Raji (cell line): ENCODE measurements around the gene METTL21C.

ENCODE experiments used
- POLR2A ChIP-seq: IDR thresholded peaks from 2 replicates; pipeline ENCODE4 v1.6.1; 2011; ENCODE audit warnings: low read depth, low read length, control low read depth; ENCODE audit not compliant: insufficient read depth

METTL21C gene

DNA sequence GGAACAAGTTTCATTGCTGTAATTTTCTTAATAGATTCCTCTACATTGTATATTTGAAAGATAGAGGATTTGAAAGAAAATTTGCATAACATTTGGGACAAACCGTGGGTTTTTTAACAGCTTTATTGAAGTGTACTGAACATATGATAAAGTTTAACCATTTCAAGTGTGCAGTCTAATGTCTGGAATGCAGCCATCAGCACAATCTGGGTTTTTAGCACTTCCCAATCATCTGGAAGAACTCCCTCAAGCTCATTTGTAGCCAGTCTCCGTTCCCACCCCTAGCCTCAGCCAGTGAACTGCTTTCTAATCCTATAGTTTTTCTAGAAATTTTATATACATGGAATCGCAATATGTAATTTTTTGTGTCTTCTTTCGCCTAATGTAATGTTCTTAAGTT is 12.6 kb downstream of the METTL21C start:
- TF ChIP-seq POLR2A = no peak

DNA sequence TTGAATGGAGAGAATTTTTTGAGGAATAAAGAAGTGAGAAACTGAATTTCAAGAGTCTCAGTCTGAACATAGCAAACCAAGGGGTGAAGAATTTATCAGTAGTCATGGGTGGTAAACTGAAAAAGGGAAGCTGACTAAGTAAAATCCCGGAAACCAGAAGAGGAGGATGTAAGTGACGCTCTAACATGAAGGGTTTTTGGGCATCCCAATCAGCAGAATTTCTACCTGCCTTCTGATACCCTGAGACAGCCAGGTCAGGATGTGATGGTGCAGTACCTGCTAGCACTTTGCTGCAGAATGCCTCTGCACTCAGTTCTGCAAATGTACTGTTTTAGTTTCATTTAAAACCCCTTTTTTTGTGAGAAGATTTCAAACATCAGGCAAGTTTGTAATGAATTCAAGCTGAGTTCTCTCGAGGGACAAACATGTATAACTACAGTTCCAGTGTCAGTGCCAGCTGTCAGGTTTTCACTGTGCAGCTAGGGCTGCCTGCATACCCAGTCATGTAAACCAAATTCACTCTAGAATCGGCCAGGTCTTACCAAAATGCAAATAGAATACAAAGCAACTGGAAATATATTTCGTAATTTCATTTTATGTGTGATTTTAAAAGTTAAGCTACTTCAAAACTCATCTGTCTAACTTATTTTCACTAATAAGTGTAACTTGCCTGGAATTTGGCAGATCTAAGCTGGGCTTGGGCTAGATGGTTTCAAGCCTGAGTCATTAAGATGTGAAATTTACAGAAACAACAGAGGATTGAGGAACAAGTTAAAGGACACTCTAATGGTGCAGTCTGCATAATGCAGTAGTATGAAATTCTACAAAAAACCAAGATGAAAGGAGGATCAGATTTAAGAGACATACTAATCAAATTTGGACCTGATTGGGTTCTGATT is 13.8 kb downstream of the METTL21C start:
- TF ChIP-seq POLR2A = no peak

DNA sequence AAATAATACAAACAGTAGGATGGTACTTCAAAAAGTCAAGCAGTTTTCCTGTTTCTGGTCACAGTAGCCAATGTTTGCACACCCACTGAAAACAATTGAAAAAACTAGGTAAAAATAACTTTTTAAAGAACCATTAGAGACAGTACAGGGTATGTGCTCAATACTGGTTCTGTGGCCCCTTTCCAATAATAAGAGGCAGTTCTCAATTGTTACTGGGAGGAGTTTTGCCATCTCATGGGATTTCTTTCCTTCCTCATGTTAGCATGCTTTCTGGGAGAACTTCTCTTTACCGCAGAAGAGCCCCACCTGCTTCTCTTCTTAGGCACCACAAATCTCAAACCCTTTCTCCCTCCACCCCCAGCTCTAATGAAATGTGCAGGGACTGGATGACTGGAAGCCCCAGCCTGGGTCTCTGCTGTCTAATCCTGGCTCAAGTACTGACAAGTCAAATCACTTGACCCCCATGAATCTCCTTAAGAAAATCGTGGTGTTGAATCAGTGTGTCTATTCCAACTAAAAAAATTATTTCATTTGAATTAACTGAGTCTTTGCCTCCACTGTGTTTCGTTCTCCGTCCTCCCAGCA is 14.6 kb downstream of the METTL21C start:
- TF ChIP-seq POLR2A = no peak

DNA sequence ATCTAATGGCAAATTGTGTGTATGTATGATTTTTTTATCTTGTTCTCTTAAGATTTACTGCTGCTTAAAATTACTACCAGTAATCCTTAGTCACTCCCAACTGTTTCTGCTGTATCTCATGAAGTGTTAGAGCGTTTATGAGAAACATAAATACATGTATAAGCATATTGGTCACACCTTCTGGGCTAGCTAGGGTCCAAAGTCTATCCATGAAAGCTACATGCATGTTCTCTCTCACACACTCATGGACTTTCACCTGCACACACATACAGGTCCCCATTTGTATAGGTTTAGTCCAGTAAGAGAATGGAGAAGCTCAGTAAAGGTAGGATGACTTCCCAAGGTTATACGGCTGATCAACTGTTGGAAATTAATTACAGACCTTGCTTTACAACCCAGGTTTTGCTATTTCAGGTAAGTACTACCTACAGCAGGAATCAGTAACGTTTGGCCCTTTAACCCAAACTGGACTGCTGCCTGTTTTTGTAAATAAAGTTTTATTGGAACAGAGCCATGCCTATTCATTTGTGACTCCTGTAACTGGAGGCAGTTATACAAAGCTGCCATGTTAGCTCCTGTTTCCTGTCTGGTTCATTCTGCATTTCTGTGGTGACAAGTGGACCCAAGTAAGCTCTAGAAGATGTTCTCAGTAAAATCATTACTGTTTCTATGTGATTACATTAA is 15.3 kb downstream of the METTL21C start:
- TF ChIP-seq POLR2A = no peak

DNA sequence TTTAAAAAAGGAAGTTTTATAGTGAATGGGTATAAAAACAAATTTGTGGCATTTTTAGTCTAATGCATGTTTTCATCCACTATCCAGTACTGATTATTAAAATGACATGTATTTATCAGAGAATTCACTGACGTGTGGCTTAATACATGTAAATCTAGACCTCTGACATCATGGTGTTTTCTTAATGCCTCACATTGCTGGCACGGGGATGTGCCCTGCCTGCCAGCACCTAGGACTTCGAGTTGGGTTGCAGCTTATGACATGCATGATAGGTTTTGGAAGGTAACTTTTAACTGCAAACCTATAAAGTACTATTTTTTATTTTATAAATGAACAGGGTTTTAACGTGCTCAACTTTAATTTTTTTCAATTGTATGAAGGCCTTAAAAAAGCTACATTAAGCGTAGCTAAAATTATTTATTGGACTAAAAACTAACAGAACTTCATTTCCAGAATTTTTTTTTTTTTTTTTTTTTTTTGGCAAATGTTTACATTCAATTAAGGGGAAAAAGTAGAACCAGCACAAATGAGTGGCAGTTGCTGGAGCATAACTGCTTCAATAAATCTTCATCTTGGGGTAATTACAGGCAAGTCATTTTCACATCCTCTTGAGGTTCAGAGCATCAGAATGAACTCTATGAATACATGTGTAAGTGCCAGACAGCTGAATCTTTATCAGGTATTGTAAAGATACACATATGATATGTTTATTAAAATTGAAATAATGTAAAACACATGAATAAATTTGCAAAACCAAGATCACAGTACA is 16.3 kb downstream of the METTL21C start:
- TF ChIP-seq POLR2A = no peak

DNA sequence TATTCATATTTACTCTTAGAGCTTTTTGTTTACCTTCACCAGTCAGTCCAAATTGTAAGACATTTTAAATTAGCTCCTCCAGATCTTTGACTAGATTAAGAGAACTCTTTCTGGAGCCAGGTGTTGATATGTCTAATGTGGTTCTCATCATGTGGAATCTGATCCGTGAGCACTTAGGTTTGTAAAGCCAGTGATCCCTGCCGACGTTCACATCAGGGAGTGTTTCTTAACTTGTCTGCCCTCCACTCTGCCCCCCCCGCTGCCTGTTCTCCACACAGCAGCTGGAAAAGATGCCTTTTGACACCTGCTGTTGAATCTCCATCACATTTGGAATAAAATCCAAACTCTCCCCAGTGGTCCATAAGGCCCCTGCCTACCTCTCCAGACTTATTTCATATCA is 17.7 kb downstream of the METTL21C start:
- no peak for TF ChIP-seq POLR2A

DNA sequence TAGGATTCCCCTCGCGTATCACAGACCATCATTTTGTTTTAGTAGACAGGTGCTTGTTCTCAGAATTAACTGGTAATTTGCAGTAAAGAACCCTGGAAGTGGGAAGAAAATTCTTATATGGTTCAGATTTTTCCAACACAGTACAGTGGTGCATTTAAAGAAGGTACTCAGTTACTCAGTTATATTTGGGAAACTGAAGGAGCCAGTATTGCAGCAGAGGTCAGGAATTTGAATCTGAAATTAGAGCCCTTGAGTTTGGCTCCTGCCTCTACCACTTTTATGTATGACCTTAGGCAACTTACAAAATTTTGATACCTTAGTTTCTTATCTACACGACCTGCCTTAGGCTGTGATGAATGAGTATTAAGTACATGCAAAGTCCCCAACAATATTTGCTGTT is 19.7 kb downstream of the METTL21C start:
- TF ChIP-seq POLR2A = no peak

DNA sequence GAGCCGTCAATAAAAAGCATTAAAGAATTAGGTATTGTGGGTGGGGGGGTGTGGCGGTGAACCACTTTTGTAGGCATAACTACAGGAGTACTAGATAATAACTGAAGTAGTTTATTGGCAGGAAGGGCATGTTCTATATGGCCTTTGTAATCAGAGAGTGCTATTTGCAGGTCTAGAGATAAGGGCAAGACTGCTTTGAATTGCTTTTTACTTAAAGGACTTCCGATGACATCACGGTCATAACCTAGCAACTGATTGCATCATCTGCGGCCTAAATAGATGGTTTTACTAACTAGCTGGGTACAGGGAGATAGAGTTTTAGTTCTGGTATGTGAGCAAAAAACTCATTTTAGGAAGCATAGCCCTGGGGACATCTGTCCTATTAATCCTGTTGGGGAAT is 24.7 kb downstream of the METTL21C start:
- no peak for TF ChIP-seq POLR2A

DNA sequence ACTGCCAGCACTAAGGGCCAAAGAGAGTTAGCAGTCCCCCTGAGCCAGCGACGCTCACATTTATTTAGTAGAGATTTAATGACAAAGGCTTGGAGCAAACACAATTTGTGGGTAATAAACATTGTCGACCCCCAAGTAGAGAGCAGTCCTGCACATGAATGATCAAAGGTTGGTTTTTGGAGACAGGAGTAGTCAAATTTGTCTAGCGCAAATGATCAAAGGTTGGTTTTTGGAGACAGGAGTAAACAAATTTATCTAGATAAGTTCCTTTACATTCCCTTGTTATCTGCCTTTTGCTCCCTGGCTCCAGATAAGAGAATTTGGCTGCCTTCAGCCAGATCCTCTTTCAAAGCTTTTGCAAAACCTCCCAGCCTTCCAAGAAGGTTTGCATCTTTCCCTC is 26.9 kb downstream of the METTL21C start:
- TF ChIP-seq POLR2A = no peak

DNA sequence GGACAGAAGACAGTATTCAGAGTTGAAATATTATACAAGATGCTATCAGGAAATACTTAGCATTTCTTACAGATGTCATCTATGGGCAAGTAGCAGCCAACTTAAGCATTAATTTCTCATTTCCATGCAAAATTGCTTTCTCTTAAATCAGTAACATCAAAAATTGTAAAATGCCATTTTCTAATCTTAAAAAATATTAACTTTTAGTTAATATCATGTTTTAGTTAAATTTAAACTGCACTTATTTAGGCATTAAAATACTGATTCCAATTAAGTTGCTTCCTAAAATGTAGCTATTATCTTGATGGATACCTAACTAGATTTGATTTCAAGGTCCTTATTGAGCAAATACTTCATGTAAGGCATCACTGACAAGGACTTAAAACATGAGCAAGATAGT is 27.8 kb downstream of the METTL21C start:
- no peak for TF ChIP-seq POLR2A

DNA sequence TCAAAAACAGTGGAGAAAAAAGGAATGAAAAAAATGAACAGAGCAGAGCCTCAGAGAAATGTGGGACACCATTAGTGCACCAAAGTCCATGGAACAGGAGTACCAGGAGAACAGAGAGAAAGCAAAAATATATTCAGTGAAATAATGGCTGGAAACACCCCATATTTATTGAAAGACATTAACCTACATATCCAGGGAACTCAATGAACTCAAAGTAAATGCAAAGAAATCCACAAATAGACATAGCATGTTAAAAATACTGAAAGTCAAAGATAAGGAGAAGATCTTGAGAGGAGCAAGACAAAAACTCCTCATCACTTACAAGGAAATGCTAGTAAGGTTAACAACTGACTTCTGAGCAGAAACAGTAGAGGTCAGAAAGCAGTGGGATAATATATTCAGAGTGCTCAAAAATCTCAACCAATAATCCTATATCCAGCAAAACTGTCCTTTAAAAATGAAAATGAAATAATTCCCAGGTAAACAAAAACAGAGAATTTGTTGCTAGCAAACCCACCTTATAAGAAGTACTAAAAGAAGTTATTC is 35.6 kb downstream of the METTL21C start:
- TF ChIP-seq POLR2A = no peak

DNA sequence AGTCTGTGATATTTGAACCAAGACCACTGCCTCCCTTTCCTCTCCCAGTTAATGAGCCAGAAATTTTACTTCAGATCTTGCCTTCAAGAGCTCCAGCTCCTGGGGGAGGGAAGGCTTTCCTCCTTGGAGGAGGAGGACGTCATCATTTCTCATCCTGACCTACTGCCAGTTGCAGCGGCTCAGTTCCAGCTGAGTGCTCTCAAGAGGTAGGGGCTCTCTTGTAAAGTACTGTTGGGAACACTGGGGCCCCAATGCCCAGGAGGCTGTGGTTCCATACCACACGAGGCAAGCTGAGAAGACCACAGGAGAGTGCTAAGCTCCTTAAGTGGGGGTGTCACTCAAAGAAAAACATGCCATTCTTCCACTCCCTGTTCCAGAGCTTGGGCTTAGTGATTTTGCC is 36.2 kb downstream of the METTL21C start:
- TF ChIP-seq POLR2A = no peak

DNA sequence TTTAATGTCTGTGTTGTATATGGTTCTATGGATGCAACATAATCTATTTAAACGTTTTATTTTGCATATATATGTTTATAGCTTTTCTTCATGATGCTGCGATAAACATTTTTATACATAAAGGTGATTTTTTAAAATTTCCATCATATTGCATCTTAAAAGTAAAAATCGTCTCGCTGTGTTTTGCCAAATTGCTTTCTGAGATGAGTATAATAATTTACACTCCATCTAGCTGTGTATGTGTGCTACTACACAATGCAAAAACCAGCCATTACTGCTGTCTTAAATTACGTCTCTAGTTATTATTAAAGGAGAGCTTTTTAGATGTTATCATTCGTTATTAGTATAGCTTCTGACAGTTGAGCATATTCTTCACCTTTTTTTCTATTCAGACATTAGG is 37.2 kb downstream of the METTL21C start:
- no peak for TF ChIP-seq POLR2A

DNA sequence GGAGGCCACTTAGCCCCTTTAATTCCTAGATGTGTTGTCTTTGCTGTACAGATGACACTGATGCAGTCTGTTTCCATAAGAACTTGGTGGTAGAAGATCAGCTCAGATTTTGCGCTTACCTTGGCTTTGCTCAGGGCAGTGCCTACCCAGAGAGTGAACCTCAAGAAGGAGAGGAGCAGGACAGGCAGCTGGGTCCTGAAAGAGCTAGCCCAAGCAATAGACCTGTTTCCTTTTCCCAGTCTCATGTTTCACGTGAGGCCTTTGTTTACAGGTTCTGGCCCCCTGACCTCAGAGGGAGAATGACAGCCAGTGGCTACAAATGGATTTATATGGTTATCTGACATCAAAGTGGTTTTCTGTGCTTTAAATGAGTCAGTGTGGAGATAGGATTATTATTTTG is 40.1 kb downstream of the METTL21C start:
- no peak for TF ChIP-seq POLR2A

DNA sequence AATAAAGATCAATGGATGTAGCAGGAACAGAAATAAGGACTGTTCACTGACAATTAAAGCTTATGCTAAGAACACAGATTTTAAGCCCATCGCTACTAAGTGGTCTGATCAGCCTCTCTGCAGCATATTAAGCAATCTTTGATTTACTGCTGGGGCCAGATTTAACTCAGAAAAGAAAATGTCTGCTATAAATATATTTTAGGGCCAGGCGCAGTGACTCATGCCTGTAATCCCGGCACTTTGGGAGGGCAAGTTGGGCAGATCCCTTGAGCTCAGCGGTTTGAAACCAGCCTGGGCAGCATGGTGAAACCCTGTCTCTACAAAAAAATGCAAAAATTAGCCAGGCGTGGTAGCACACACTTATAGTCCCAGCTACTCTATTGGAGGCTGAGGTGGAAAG is 43.0 kb downstream of the METTL21C start:
- no peak for TF ChIP-seq POLR2A

DNA sequence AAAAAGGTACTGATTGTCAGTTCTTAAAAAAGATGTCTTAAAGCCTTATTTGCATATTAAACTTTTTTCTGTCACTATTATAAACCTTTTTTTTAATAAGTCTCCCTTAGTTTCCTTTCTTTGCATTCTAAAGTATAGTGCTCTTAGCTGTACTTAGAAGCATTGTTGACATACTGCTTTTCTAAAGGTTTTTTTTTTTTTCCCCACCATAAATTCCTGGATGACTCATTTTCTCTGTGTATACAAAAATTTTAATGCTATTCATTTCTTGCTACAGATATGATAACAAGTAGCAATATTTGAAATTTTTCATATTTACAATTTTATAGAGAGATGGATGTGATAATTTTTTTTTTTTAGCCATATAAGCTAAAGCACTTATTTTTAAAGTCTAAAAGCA is 43.5 kb downstream of the METTL21C start:
- TF ChIP-seq POLR2A = no peak

DNA sequence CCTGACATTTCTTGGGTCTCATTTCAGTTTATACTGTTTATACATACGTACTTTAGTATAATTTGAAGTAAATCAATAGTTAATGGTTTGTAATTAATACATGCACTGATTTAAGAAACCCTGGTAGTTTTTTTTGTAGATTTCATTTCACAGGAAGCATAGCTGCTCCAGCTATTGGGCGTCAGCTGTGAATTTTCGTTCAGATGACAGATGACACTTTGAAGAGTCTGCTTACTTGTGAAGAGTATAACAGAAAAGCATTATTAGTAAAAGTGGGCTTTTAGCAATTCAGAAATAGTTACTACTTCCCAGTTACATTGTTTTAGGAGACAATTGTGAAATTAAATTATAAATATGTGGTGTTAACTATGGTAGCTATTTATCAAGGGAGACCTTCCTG is 44.4 kb downstream of the METTL21C start:
- TF ChIP-seq POLR2A = no peak
